ENCODE measurements around the gene LRRC47. TPM values are rescaled to one million over a fixed set of nuclear protein-coding genes. Genes with fewer than 3 reads are reported as not detected.

LRRC47 gene
- total RNA-seq, 1 donor from 2014 or later, result 38.7 TPM

- DNase-seq (ENCODE audit: low spot score in 2 of 2) (no peak), FAIRE-seq (no peak)
Measured at GRCh38 chr1:3736708-3737107, 59.6 kb downstream of the LRRC47 start.

GRCh38 chr1:3736131-3736561 lies 60.2 kb downstream of the LRRC47 start:
- DNase-seq (ENCODE audit: low spot score in 2 of 2) (no peak), FAIRE-seq (no peak)

GRCh38 chr1:3735688-3736087 lies 60.6 kb downstream of the LRRC47 start:
- FAIRE-seq (no peak), DNase-seq (ENCODE audit: low spot score in 2 of 2) (no peak)

- FAIRE-seq (no peak), DNase-seq (ENCODE audit: low spot score in 2 of 2) (no peak)
Measured at GRCh38 chr1:3735027-3735681, 61.1 kb downstream of the LRRC47 start.

- DNase-seq (ENCODE audit: low spot score in 2 of 2) (no peak), FAIRE-seq (no peak)
Measured at GRCh38 chr1:3734602-3735001, 61.7 kb downstream of the LRRC47 start.

GRCh38 chr1:3733883-3734589 lies 62.3 kb downstream of the LRRC47 start:
- DNase-seq (ENCODE audit: low spot score in 2 of 2), result no peak
- FAIRE-seq, result no peak

- no peak for DNase-seq (ENCODE audit: low spot score in 2 of 2)
- FAIRE-seq, result no peak
Measured at GRCh38 chr1:3733094-3733882, 63.0 kb downstream of the LRRC47 start.

- FAIRE-seq (no peak), DNase-seq (ENCODE audit: low spot score in 2 of 2) (no peak)
Measured at GRCh38 chr1:3732434-3733093, 63.7 kb downstream of the LRRC47 start.

- DNase-seq (ENCODE audit: low spot score in 2 of 2), result peak in 1 of 2 donors; percentile 68
- no peak for FAIRE-seq
Measured at GRCh38 chr1:3731583-3732433, 64.5 kb downstream of the LRRC47 start.

- DNase-seq (ENCODE audit: low spot score in 2 of 2), result no peak
- FAIRE-seq, result no peak
Measured at GRCh38 chr1:3730543-3731247, 65.6 kb downstream of the LRRC47 start.

- FAIRE-seq (no peak), DNase-seq (ENCODE audit: low spot score in 2 of 2) (no peak)
Measured at GRCh38 chr1:3729594-3730542, 66.4 kb downstream of the LRRC47 start.

Small RNA genes lying within 50 kb of the gene (small RNA-seq; reads per million reads assigned to genes)
- not detected for gene RF02197
- not detected for gene RN7SL574P

Other genes with a start within 250 kb of the LRRC47 start
- gene MEGF6, start 185.0 kb downstream of the LRRC47 start, total RNA-seq, result 5.3 TPM
- gene TPRG1L, start 171.5 kb downstream of the LRRC47 start, total RNA-seq, result 23.6 TPM
- 15.1 TPM for gene WRAP73, start 146.4 kb downstream of the LRRC47 start, total RNA-seq
- 0.41 TPM for gene TP73, start 144.0 kb downstream of the LRRC47 start, total RNA-seq
- gene CCDC27, start 44.0 kb downstream of the LRRC47 start, total RNA-seq, result not detected
- gene SMIM1, start 23.7 kb downstream of the LRRC47 start, total RNA-seq, result not detected
- 21.6 TPM for gene CEP104, start 60.7 kb upstream of the LRRC47 start, total RNA-seq
- gene DFFB, start 61.0 kb upstream of the LRRC47 start, total RNA-seq, result 11.0 TPM
- 23.6 TPM for gene C1orf174, start 103.8 kb upstream of the LRRC47 start, total RNA-seq